22Rv1 (cell line): ENCODE measurements around the gene ELAVL4.

Experiments
- ZFX ChIP-seq: fragments of 450-650 bp; IDR thresholded peaks from 2 replicates; pipeline ENCODE4 v1.6.1; 2017; ENCODE audit warnings: antibody characterized with exemption, borderline replicate concordance
- TF ChIP-seq, protein P1 (sequence below): fragments of 450-650 bp; IDR thresholded peaks from 2 replicates; pipeline ENCODE4 v1.5.1; 2017; ENCODE audit warnings: mild to moderate bottlenecking

DNA sequence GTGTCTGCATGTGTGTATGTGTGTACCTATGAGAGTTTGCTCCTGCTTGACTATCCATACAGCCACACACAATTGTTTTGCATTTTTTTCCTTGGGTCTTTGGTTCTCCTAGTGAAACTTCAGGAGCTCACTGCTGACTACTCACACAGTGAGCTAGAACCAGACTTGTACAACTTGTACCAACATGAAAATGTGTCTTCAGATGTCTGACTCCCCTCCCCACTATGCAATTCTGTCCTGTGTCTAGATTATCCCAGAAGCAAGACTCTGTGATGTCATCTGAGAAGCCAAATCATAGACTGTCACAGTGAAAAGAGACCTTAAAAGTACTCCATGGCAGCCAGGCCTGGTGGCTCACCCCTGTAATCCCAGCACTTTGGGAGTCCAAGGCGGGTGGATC, 49.7 kb downstream of the ELAVL4 start:
- TF ChIP-seq, protein P1, sequence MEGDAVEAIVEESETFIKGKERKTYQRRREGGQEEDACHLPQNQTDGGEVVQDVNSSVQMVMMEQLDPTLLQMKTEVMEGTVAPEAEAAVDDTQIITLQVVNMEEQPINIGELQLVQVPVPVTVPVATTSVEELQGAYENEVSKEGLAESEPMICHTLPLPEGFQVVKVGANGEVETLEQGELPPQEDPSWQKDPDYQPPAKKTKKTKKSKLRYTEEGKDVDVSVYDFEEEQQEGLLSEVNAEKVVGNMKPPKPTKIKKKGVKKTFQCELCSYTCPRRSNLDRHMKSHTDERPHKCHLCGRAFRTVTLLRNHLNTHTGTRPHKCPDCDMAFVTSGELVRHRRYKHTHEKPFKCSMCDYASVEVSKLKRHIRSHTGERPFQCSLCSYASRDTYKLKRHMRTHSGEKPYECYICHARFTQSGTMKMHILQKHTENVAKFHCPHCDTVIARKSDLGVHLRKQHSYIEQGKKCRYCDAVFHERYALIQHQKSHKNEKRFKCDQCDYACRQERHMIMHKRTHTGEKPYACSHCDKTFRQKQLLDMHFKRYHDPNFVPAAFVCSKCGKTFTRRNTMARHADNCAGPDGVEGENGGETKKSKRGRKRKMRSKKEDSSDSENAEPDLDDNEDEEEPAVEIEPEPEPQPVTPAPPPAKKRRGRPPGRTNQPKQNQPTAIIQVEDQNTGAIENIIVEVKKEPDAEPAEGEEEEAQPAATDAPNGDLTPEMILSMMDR: no peak
- TF ChIP-seq ZFX: no peak
